Measurements from ENCODE around the gene PDE2A.

PDE2A gene

GRCh38 chr11:72537051-72537450 lies 137.2 kb downstream of the PDE2A start:
- DNase-seq, result no peak

DNA sequence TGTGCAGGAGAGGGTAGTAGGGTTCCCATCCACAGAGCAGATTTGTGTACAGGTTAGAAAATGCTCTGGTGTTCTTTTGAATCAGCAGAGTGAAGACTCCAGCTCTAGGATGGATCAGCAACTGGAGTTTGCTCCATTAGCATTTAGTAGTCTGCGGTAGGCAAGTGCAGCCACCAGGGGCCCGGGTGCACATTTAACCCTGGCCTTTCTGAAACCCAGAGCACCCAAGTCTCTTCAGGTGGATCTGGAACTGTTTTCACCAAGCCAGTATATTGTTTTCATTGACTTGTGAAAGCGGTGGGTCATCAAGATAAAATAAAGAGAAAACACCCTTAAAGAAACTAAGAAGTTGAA lies 139.1 kb downstream of the PDE2A start:
- no peak for DNase-seq

- no peak for DNase-seq
These were observed 139.6 kb downstream of the PDE2A start for GRCh38 chr11:72534371-72535193.

- DNase-seq, result no peak
These were observed 145.2 kb downstream of the PDE2A start for GRCh38 chr11:72529068-72529467.

GRCh38 chr11:72528121-72528520 lies 146.1 kb downstream of the PDE2A start:
- DNase-seq, result no peak
